Upper lobe of left lung (tissue), 6 donors: ENCODE measurements around the gene STAB2. TPM values are rescaled to one million over a fixed set of nuclear protein-coding genes. Genes with fewer than 3 reads are reported as not detected.

Source experiments
- ATAC-seq, 2 donors: fragments of 200-7000 bp; cut with Tn5 transposase; one replicate each; pipeline ENCODE4 v1.9.1; 2022; ENCODE audit warnings: mild to moderate bottlenecking in 2 of 2, moderate library complexity in 2 of 2; ENCODE audit not compliant: low FRiP score in 2 of 2
- DNase-seq, 2 donors: peaks; one replicate each; pipeline ENCODE4 v3.0.0-alpha.2; 2019 to 2020
- H3K27ac ChIP-seq, 4 donors: fragments of 200-600 bp; sonication (generic); one replicate each; pipeline ENCODE4 v1.5.1; 2016 to 2019
- H3K27me3 ChIP-seq, 4 donors: fragments of 200-600 bp; sonication (generic); one replicate each; pipeline ENCODE4 v1.5.1; 2017 to 2019
- H3K36me3 ChIP-seq, 4 donors: fragments of 200-600 bp; sonication (generic); one replicate each; pipeline ENCODE4 v1.5.1; 2016 to 2019
- H3K4me1 ChIP-seq, 4 donors: fragments of 200-600 bp; sonication (generic); one replicate each; pipeline ENCODE4 v1.5.1; 2018 to 2019
- H3K4me3 ChIP-seq, 4 donors: fragments of 200-600 bp; sonication (generic); one replicate each; pipeline ENCODE4 v1.5.1; 2017 to 2019; ENCODE audit warnings: mild to moderate bottlenecking in 2 of 4, moderate library complexity in 1 of 4
- H3K9me3 ChIP-seq, 4 donors: fragments of 200-600 bp; sonication (generic); one replicate each; pipeline ENCODE4 v1.5.1; 2018 to 2019
- CTCF ChIP-seq, 6 experiments: fragments of 450-650 bp in 4 of 6; fragments of 200-600 bp in 2 of 6; sonication (generic) in 2 of 6; IDR thresholded peaks; one replicate each; pipeline ENCODE4 v1.5.1; 2016 to 2019; ENCODE audit warnings: antibody characterized with exemption in 6 of 6
- EP300 ChIP-seq, 4 donors: sonication (generic); formaldehyde crosslinking; IDR thresholded peaks; one replicate each; pipeline ENCODE4 v1.5.1; 2017; ENCODE audit warnings: antibody characterized with exemption in 4 of 4, control low read depth in 2 of 4
- POLR2A ChIP-seq, 4 donors: fragments of 450-650 bp; IDR thresholded peaks; one replicate each; pipeline ENCODE4 v1.5.1; 2016 to 2017; ENCODE audit warnings: antibody characterized with exemption in 4 of 4, mild to moderate bottlenecking in 2 of 4
- POLR2AphosphoS5 ChIP-seq, 2 donors: sonication (generic); formaldehyde crosslinking; IDR thresholded peaks; one replicate each; pipeline ENCODE4 v1.5.1; 2017; ENCODE audit warnings: antibody characterized with exemption in 2 of 2
- WGBS, 2 donors: methylation state at CpG; one replicate each; pipeline ENCODE4 v1.1.5; 2017 to 2018; 5-methylcytosine and 5-hydroxymethylcytosine counted together
- total RNA-seq, 6 donors: library from RNA; depleted of rRNA in 4 of 6; stranded (reverse); fragments of >200 nt in 4 of 6; gene quantifications; one replicate each; pipeline versions ENCODE4 v1.1.0 to v1.2.1, GENCODE V29; 2016 to 2021
- donor health status: DM: no; HTN: no; CAD: no; lungs with moderate emphysema.
- donor health status: DM: no; HTN: yes; CAD: no; lungs with severe emphysema.

STAB2 gene
- total RNA-seq, 6 donors from 2014 or later, result 0.10 to 2.4 (median 0.22) TPM; not detected in 1

DNA sequence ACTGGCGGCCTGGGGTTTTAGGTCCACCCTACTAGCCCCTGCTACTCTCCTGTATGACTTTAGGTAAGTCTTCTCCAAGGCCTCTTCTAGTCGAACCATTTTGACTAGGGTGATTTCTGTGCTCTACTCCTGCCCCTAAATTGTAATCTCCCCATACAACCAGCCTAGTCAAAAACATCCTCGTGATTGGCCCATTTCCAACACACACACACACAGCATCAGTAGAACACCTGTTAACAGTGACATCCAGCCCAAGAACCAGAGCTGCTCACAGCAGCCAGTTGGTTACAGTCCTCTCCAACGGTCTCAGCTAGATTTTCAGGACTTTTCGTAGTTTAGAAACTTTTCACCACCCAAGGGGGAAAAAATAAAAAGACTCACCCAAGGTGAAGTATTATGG, 223.0 kb downstream of the STAB2 start:
- WGBS, 2 donors, result 83 to 93% methylated on average over 5 of the region's 5 CpGs
- Histone ChIP-seq H3K36me3 (no peaks in the 10 kb centered on the region), H3K27ac (no peak overlapping the region), H3K4me3 (no peak overlapping the region), H3K9me3 (no peaks in the 10 kb centered on the region), H3K4me1 (peaks cover 4 to 10% (median 4%) of the 10 kb centered on the region in 4 donors), H3K27me3 (no peaks in the 10 kb centered on the region)
- TF ChIP-seq POLR2A (IDR thresholded peaks at IDR 0.05) (no peak), POLR2AphosphoS5 (IDR thresholded peaks at IDR 0.05) (no peak), CTCF (IDR thresholded peaks at IDR 0.05) (no peak), EP300 (IDR thresholded peaks at IDR 0.05) (no peak)
- no peak for DNase-seq
- no peak for ATAC-seq

GRCh38 chr12:103811791-103812190, 224.7 kb downstream of the STAB2 start:
- H3K4me1 ChIP-seq, result no peaks in the 10 kb centered on the region
- TF ChIP-seq POLR2AphosphoS5 (IDR thresholded peaks at IDR 0.05), result no peak
- H3K36me3 ChIP-seq, result no peaks in the 10 kb centered on the region
- H3K27me3 ChIP-seq, result no peaks in the 10 kb centered on the region
- WGBS, 2 donors, result 86 to 92% methylated on average over 6 of the region's 6 CpGs
- H3K9me3 ChIP-seq, result no peaks in the 10 kb centered on the region
- ATAC-seq (no peak), DNase-seq (no peak)
- no peak overlapping the region for H3K27ac ChIP-seq
- H3K4me3 ChIP-seq, result no peak overlapping the region

- H3K4me1 ChIP-seq, result no peaks in the 10 kb centered on the region
- no peaks in the 10 kb centered on the region for H3K36me3 ChIP-seq
- H3K27ac ChIP-seq, result no peak overlapping the region
- H3K9me3 ChIP-seq, result no peaks in the 10 kb centered on the region
- ATAC-seq (no peak), DNase-seq (no peak)
- no peaks in the 10 kb centered on the region for H3K27me3 ChIP-seq
- no peak overlapping the region for H3K4me3 ChIP-seq
- WGBS, 2 donors, result 94 to 96% methylated on average over 1 of the region's 1 CpG
- no peak for TF ChIP-seq POLR2AphosphoS5 (IDR thresholded peaks at IDR 0.05)
- no peak for TF ChIP-seq CTCF (IDR thresholded peaks at IDR 0.05)
- TF ChIP-seq EP300 (IDR thresholded peaks at IDR 0.05), result no peak
- TF ChIP-seq POLR2A (IDR thresholded peaks at IDR 0.05), result no peak
Observed at GRCh38 chr12:103812789-103813188, 225.7 kb downstream of the STAB2 start.

DNA sequence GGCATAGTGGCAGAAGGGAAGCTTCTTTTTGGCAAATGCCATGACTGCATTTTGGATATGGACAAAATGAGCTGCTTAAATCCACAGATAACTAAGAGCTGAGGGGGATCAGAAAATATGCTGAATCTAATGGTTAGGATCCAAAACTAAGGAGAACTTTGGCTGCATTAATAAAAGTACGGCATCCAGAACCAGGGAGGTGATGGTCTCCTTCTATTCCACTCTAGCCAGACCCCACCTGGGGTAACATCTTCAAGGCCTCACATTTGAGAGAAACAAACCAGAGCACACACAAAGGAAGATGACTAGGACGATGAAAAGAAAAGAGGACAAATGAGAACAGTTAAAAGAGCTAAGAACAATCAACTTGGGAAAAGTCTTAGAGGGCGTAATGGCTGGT, 226.4 kb downstream of the STAB2 start:
- ATAC-seq, result no peak
- no peaks in the 10 kb centered on the region for H3K4me1 ChIP-seq
- H3K27ac ChIP-seq, result no peak overlapping the region
- H3K36me3 ChIP-seq, result no peaks in the 10 kb centered on the region
- 91 to 94% methylated on average over 3 of the region's 3 CpGs for WGBS, 2 donors
- H3K9me3 ChIP-seq, result no peaks in the 10 kb centered on the region
- no peak overlapping the region for H3K4me3 ChIP-seq
- no peak for DNase-seq
- no peak for TF ChIP-seq POLR2A (IDR thresholded peaks at IDR 0.05)
- no peak for TF ChIP-seq POLR2AphosphoS5 (IDR thresholded peaks at IDR 0.05)
- no peak for TF ChIP-seq EP300 (IDR thresholded peaks at IDR 0.05)
- no peak for TF ChIP-seq CTCF (IDR thresholded peaks at IDR 0.05)
- no peaks in the 10 kb centered on the region for H3K27me3 ChIP-seq

GRCh38 chr12:103813949-103814348, 226.9 kb downstream of the STAB2 start:
- Histone ChIP-seq H3K27ac (no peak overlapping the region), H3K36me3 (no peaks in the 10 kb centered on the region), H3K27me3 (no peaks in the 10 kb centered on the region), H3K4me3 (no peak overlapping the region), H3K9me3 (no peaks in the 10 kb centered on the region), H3K4me1 (no peaks in the 10 kb centered on the region)
- TF ChIP-seq POLR2A (IDR thresholded peaks at IDR 0.05) (no peak), POLR2AphosphoS5 (IDR thresholded peaks at IDR 0.05) (no peak), CTCF (IDR thresholded peaks at IDR 0.05) (no peak), EP300 (IDR thresholded peaks at IDR 0.05) (no peak)
- DNase-seq (no peak), ATAC-seq (no peak)
- WGBS, 2 donors, result 61 to 80% methylated on average over 4 of the region's 4 CpGs
